ENCODE results near the gene HORMAD2.

DNA sequence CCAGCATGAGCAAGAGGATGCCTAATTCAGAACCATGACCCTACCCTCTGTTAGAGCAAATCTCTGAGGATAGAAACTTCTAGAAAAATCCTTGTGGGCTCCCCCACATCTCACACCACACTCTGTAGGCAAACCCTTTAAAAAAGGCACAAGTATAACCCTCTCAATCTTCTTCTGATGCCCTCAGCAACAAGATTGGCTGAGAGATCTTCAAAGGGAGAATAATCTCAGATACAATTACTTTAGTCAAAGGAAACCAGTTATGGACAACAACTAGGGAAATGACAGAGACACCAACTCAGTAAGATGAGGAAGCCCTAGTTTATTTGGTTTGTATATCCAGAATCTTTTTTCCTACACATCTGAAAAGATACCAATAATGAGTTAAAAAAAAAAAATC is 117.1 kb downstream of the HORMAD2 start:
- TF ChIP-seq, protein P1, sequence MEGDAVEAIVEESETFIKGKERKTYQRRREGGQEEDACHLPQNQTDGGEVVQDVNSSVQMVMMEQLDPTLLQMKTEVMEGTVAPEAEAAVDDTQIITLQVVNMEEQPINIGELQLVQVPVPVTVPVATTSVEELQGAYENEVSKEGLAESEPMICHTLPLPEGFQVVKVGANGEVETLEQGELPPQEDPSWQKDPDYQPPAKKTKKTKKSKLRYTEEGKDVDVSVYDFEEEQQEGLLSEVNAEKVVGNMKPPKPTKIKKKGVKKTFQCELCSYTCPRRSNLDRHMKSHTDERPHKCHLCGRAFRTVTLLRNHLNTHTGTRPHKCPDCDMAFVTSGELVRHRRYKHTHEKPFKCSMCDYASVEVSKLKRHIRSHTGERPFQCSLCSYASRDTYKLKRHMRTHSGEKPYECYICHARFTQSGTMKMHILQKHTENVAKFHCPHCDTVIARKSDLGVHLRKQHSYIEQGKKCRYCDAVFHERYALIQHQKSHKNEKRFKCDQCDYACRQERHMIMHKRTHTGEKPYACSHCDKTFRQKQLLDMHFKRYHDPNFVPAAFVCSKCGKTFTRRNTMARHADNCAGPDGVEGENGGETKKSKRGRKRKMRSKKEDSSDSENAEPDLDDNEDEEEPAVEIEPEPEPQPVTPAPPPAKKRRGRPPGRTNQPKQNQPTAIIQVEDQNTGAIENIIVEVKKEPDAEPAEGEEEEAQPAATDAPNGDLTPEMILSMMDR (IDR thresholded peaks at IDR 0.05): no peak
- TF ChIP-seq EP300 (IDR thresholded peaks at IDR 0.05; ENCODE audit: borderline replicate concordance in 1 of 2, low read depth in 1 of 2, low read length in 1 of 2) (no peak), YY1 (IDR thresholded peaks at IDR 0.05; ENCODE audit: low read depth) (no peak), CHD2 (IDR thresholded peaks at IDR 0.05; ENCODE audit: low read length, partially characterized antibody) (no peak), TEAD4 (IDR thresholded peaks at IDR 0.05; ENCODE audit: borderline replicate concordance, insufficient read depth) (no peak)
